GM12878 (cell line): ENCODE data around the gene RFTN2. TPM values are rescaled to one million over a fixed set of nuclear protein-coding genes. Genes with fewer than 3 reads are reported as not detected.

Experiments
- ATAC-seq: fragments of 200-7000 bp; cut with Tn5 transposase; 3 replicates; pipeline ENCODE4 v1.9.1; 2020; ENCODE audit warnings: mild to moderate bottlenecking, moderate library complexity
- Bru-seq: library from RNA; stranded (reverse); fragments of 400-500 nt; gene quantifications from one replicate; lab custom pipeline; 2021; lab: Mats Ljungman, UMichigan
- BruChase-seq, 2 experiments: library from RNA; stranded (reverse); fragments of 400-500 nt; gene quantifications; one replicate each; lab custom pipeline; 2021; lab: Mats Ljungman, UMichigan
- BruUV-seq: library from RNA; stranded (reverse); fragments of 400-500 nt; replicated peaks from 2 replicates; lab custom pipeline; 2021; lab: Mats Ljungman, UMichigan
- CTCF ChIA-PET: fragments of 300-600 bp; sonication (Branson Sonifier 250); formaldehyde crosslinking; extraction: SDS; loops from one replicate; lab custom pipeline; 2021; ENCODE audit warnings: inconsistent platforms; lab: Yijun Ruan, JAX
- POLR2A ChIA-PET: fragments of 350-600 bp; formaldehyde crosslinking; extraction: SDS; loops from one replicate; lab custom pipeline; 2021; ENCODE audit warnings: inconsistent platforms; lab: Charles Lee
- RAD21 ChIA-PET: fragments of 300-600 bp; sonication (Branson Sonifier 250); formaldehyde crosslinking; loops from one replicate; lab custom pipeline; 2023; ENCODE audit warnings: antibody characterized with exemption; ENCODE audit not compliant: unreplicated experiment; lab: Charles Lee
- SMC1A ChIA-PET: fragments of 300-600 bp; sonication (Branson Sonifier 250); formaldehyde crosslinking; loops from one replicate; lab custom pipeline; 2023; ENCODE audit not compliant: unreplicated experiment, uncharacterized antibody; lab: Charles Lee
- DNase-seq: peaks from one replicate; pipeline ENCODE4 v3.0.0-alpha.2; 2011; ENCODE audit warnings: low read depth, low spot score
- FAIRE-seq: peaks from 3 replicates; lab custom pipeline; 2011; peaks lifted over from hg19 to GRCh38; lab: Jason Lieb, UNC
- H2AFZ ChIP-seq: 2 replicates; pipeline ENCODE4 v1.6.0; 2011; ENCODE audit warnings: low read depth, low read length, control low read depth; ENCODE audit not compliant: control insufficient read depth
- H3K27ac ChIP-seq: 2 replicates; pipeline ENCODE4 v1.5.1; 2011; ENCODE audit warnings: control low read depth; ENCODE audit not compliant: control insufficient read depth, insufficient read depth
- H3K27me3 ChIP-seq, 2 experiments: replicated peaks in 1 of 2; 2 replicates each; pipeline versions ENCODE4 v1.6.0 to v1.6.1; 2011; ENCODE audit warnings: low read length in 1 of 2; ENCODE audit not compliant: control insufficient read depth in 2 of 2, insufficient read depth in 2 of 2
- H3K36me3 ChIP-seq, 2 experiments: 2 replicates each; pipeline ENCODE4 v1.5.1; 2011; ENCODE audit warnings: low read length in 1 of 2; ENCODE audit not compliant: control insufficient read depth in 2 of 2, insufficient read depth in 2 of 2
- H3K4me1 ChIP-seq: 2 replicates; pipeline ENCODE4 v1.6.1; 2011; ENCODE audit warnings: mild to moderate bottlenecking, low read length, moderate library complexity, mixed read lengths; ENCODE audit not compliant: control insufficient read depth, insufficient read depth
- H3K4me2 ChIP-seq: 2 replicates; pipeline ENCODE4 v1.6.0; 2011; ENCODE audit warnings: control low read depth; ENCODE audit not compliant: control insufficient read depth, insufficient read depth
- H3K4me3 ChIP-seq: fragments of 200-600 bp; sonication (generic); 2 replicates; pipeline ENCODE4 v1.5.1; 2016
- H3K79me2 ChIP-seq: 2 replicates; pipeline ENCODE4 v1.6.0; 2011; ENCODE audit warnings: low read length; ENCODE audit not compliant: control insufficient read depth, insufficient read depth
- H3K9ac ChIP-seq: 2 replicates; pipeline ENCODE4 v1.8.0; 2011; ENCODE audit warnings: low read length, control low read depth, mixed read lengths; ENCODE audit not compliant: control insufficient read depth, insufficient read depth
- H3K9me3 ChIP-seq: replicated peaks from 3 replicates; pipeline ENCODE4 v1.5.1; 2011; ENCODE audit warnings: mild to moderate bottlenecking, low read length; ENCODE audit not compliant: control insufficient read depth, insufficient read depth
- H4K20me1 ChIP-seq: 2 replicates; pipeline ENCODE4 v1.6.0; 2011; ENCODE audit not compliant: control insufficient read depth, insufficient read depth
- BCLAF1 ChIP-seq: fragments of 450-650 bp; IDR thresholded peaks from 2 replicates; pipeline ENCODE4 v1.6.1; 2017; ENCODE audit warnings: antibody characterized with exemption, mild to moderate bottlenecking, moderate library complexity
- BHLHE40 ChIP-seq, 2 experiments: fragments of 450-650 bp in 1 of 2; IDR thresholded peaks; 2 replicates each; pipeline ENCODE4 v1.6.1; 2011 to 2017; ENCODE audit warnings: low read depth in 2 of 2, borderline replicate concordance in 1 of 2, improper control_type of control experiment in 1 of 2, low read length in 1 of 2, mild to moderate bottlenecking in 1 of 2
- CTCF ChIP-seq, 3 experiments: IDR thresholded peaks in 2 of 3; conservative IDR thresholded peaks in 1 of 3; 2 replicates each; pipeline ENCODE4 v1.5.1; 2011; ENCODE audit warnings: low read depth in 3 of 3, low read length in 3 of 3, mild to moderate bottlenecking in 3 of 3, control low read depth in 2 of 3, moderate library complexity in 2 of 3, inconsistent platforms in 1 of 3, mixed read lengths in 1 of 3; ENCODE audit not compliant: control insufficient read depth in 2 of 3, insufficient read depth in 1 of 3; ENCODE audit errors: extremely low read depth in 1 of 3
- DPF2 ChIP-seq: fragments of 450-650 bp; IDR thresholded peaks from 2 replicates; pipeline ENCODE4 v1.6.1; 2017; ENCODE audit warnings: mild to moderate bottlenecking
- FOXM1 ChIP-seq: IDR thresholded peaks from 2 replicates; pipeline ENCODE4 v1.6.1; 2012; ENCODE audit warnings: low read depth, mild to moderate bottlenecking, inconsistent platforms, low read length, moderate library complexity
- TCF7 ChIP-seq: IDR thresholded peaks from 2 replicates; pipeline ENCODE4 v1.6.1; 2014; ENCODE audit warnings: antibody characterized with exemption, borderline replicate concordance
- WGBS: methylation state at CpG from one replicate; pipeline ENCODE4 v1.1.6; 2016; ENCODE audit warnings: low lambda C conversion rate; ENCODE audit not compliant: insufficient replicate concordance, insufficient coverage; ENCODE audit errors: missing lambda C conversion rate; 5-methylcytosine and 5-hydroxymethylcytosine counted together
- in situ Hi-C: fragments of 300-500 bp; cut with MboI; formaldehyde crosslinking; loops from 9 replicates; pipeline ENCODE4 v1.14.3; 2018; ENCODE audit warnings: mixed read lengths
- intact Hi-C: fragments of 100-400 bp; cut with micrococcal nuclease; formaldehyde crosslinking; loops from one replicate; pipeline ENCODE4 v1.14.2; 2022; ENCODE audit not compliant: unreplicated experiment
- long read RNA-seq, 2 experiments: library from polyadenylated mRNA; unstranded; transcript quantifications; one replicate each; pipeline ENCODE4 v2.0.0, GENCODE V29; 2019 to 2020
- polyA minus RNA-seq, 3 experiments: library from RNA; depleted of rRNA, polyadenylated mRNA; stranded (reverse); fragments of >200 nt; gene quantifications; 2 replicates each; pipeline ENCODE4 v1.2.3, GENCODE V29; 2011
- polyA plus RNA-seq, 11 experiments: library from polyadenylated mRNA; depleted of rRNA in 4 of 11; unstranded in 6 of 11; stranded (reverse) in 5 of 11; fragments of >200 nt; fragmentation: Nextera tagmentation in 4 of 11; fragmentation: Illumina TruSeq in 1 of 11; extraction: Ambion mirVana in 4 of 11; extraction: Trizol in 1 of 11; gene quantifications; 1 replicate in 1 of 11; 2 replicates in 10 of 11; pipeline versions ENCODE4 v1.2.1 to v1.2.3, GENCODE V29; 2011 to 2016; ENCODE audit warnings: inconsistent platforms in 2 of 11, missing spikeins in 2 of 11, low read depth in 1 of 11
- total RNA-seq, 4 experiments: library from RNA; depleted of rRNA in 3 of 4; stranded (reverse); fragments of >200 nt in 3 of 4; fragmentation: Illumina TruSeq in 1 of 4; extraction: Trizol in 1 of 4; gene quantifications; 2 replicates each; pipeline versions ENCODE4 v1.2.1 to v1.2.3, GENCODE V29; 2013 to 2021

RFTN2 gene
- not detected in 2 replicates for total RNA-seq (2013; cell fraction: nucleolus; rRNA removed)
- total RNA-seq (2014; rRNA removed) (not detected in 2 replicates), total RNA-seq (2014; rRNA removed; fragmentation: Illumina TruSeq; extraction: Trizol) (not detected in 2 replicates), total RNA-seq (2021) (not detected in 2 replicates), polyA plus RNA-seq (2011; rRNA removed) (not detected in 2 replicates), polyA plus RNA-seq (2014; fragmentation: Illumina TruSeq; extraction: Trizol) (not detected in 2 replicates), polyA plus RNA-seq (2014; fragmentation: Nextera tagmentation; extraction: Ambion mirVana) (not detected), polyA plus RNA-seq (2014; rRNA removed) (not detected in 2 replicates), polyA plus RNA-seq (2016; fragmentation: Nextera tagmentation; extraction: Ambion mirVana) (under 1 TPM; 0.09 to 0.23 TPM), polyA minus RNA-seq (2011; rRNA and poly(A)+ RNA removed) (not detected in 2 replicates), Bru-seq, nascent RNA (percentile 13 among the genes with signal in this experiment), BruChase-seq, experiment 1, labeled RNA remaining after a 6-hour chase (percentile 5 among the genes with signal in this experiment), BruChase-seq, experiment 2, labeled RNA remaining after a 2-hour chase (percentile 7 among the genes with signal in this experiment)
- not detected for polyA plus RNA-seq (2011; ENCODE audit: low read depth)
- polyA plus RNA-seq (2011; cell fraction: cytosol; rRNA removed): not detected in 2 replicates
- polyA plus RNA-seq (2011; cell fraction: nucleus; rRNA removed): not detected in 2 replicates
- 0.04 and 0.05 TPM in 2 replicates for polyA plus RNA-seq (2012)
- polyA minus RNA-seq (2011; cell fraction: cytosol; rRNA and poly(A)+ RNA removed): not detected in 2 replicates
- polyA minus RNA-seq (2011; cell fraction: nucleus; rRNA and poly(A)+ RNA removed): not detected in 2 replicates
- long read RNA-seq, experiment 1: 0 reads
- long read RNA-seq, experiment 2: 0 reads

- FAIRE-seq (no peak), ATAC-seq (no peak), DNase-seq (no peak)
- Histone ChIP-seq H3K4me1 (no peaks in the 10 kb centered on the region), H2AFZ (no peak within 1 kb of the TSS), H3K4me3 (no peak within 1 kb of the TSS), H3K79me2 (no peaks in the 10 kb centered on the region), H3K9ac (no peak within 1 kb of the TSS), H4K20me1 (no peaks in the 10 kb centered on the region), H3K27ac (no peak within 1 kb of the TSS), H3K36me3 (no peaks in the 10 kb centered on the region), H3K4me2 (no peak within 1 kb of the TSS), H3K27me3 (no peaks in the 10 kb centered on the region), H3K9me3 (no peaks in the 10 kb centered on the region; the same call in 2 of the 3 replicates)
- no TSS peak for BruUV-seq
- intact Hi-C loops (no loop called here), in situ Hi-C loops (no loop called here)
- CTCF ChIA-PET: no interaction called here
- SMC1A ChIA-PET: interaction anchor here (1.5 kb wide), 1 partner anchor 138 kb away, joined by 3 read pairs; no protein-coding TSS in a partner anchor
- RAD21 ChIA-PET: interaction anchor here (1.4 kb wide), 1 partner anchor 30 kb away, joined by 4 read pairs; the partner anchor contains the start of gene MARS2
- TF ChIP-seq DPF2: no peak
- POLR2A ChIA-PET: no interaction called here
- 68% methylated on average over 3 of the region's 3 CpGs for WGBS
Measured at GRCh38 chr2:197675246-197675645, at the start of gene RFTN2. TSS of gene RFTN2 (minus strand) at chr2:197675587. CDS start at chr2:197675458, 129 bp downstream.

GRCh38 chr2:197717863-197718262, 42.5 kb upstream of the RFTN2 start:
- ChIA-PET RAD21 (no interaction called here), SMC1A (interaction anchor here (0.7 kb wide), 1 partner anchor 410 kb away, joined by 4 read pairs; no protein-coding TSS in a partner anchor)
- FAIRE-seq: no peak
- TF ChIP-seq CTCF (IDR thresholded peaks at IDR 0.05 in 2 of 3, conservative IDR thresholded peaks at IDR 0.05 in 1 of 3; ENCODE audit: control insufficient read depth in 2 of 3, extremely low read depth in 1 of 3, insufficient read depth in 1 of 3, low read depth in 3 of 3, low read length in 3 of 3): no peak
- TF ChIP-seq FOXM1: no peak
- TF ChIP-seq TCF7: no peak
- no peak for TF ChIP-seq BHLHE40 (IDR thresholded peaks at IDR 0.05; ENCODE audit: borderline replicate concordance in 1 of 2, low read depth in 2 of 2, low read length in 1 of 2)
- no peak for TF ChIP-seq BCLAF1

More at GRCh38 chr2:197717863-197718262, 42.5 kb upstream of the RFTN2 start:
- no peaks in the 10 kb centered on the region for H4K20me1 ChIP-seq
- H2AFZ ChIP-seq: no peak overlapping the region
- intact Hi-C loops: loop anchor here (1.0 to 10.0 kb wide), 2 partner anchors 28 to 577 kb away; no protein-coding TSS in a partner anchor
- no TSS peak for BruUV-seq
- H3K4me2 ChIP-seq: no peak overlapping the region
- H3K36me3 ChIP-seq: no peaks in the 10 kb centered on the region; a peak in 1 of 4 replicates
- no peaks in the 10 kb centered on the region for H3K27me3 ChIP-seq
- DNase-seq: no peak
- peaks cover 3% of the 10 kb centered on the region; the same call in 1 of the 2 replicates for H3K79me2 ChIP-seq
- no peak overlapping the region for H3K9ac ChIP-seq
- in situ Hi-C loops: no loop called here
- 98% methylated on average over 2 of the region's 2 CpGs for WGBS
- POLR2A ChIA-PET: no interaction called here
- no peak overlapping the region for H3K27ac ChIP-seq
- H3K4me1 ChIP-seq: peaks cover 5% of the 10 kb centered on the region; the same call in 1 of the 2 replicates
- no peak overlapping the region for H3K4me3 ChIP-seq
- CTCF ChIA-PET: interaction anchor here (1.0 to 1.8 kb wide), 3 partner anchors 11 to 409 kb away, joined by 3 to 6 read pairs (median 4); no protein-coding TSS in a partner anchor
- ATAC-seq: no peak
- no peaks in the 10 kb centered on the region for H3K9me3 ChIP-seq
